ENCODE measurements around the gene ZNF772. TPM values are rescaled to one million over a fixed set of nuclear protein-coding genes. Genes with fewer than 3 reads are reported as not detected.
"Not testable (repeated sequence)": the region's sequence is repeated elsewhere in the genome, so short reads cannot be mapped to it uniquely, and the experiment has no call there.

ZNF772 gene
- 2.8 TPM for polyA plus RNA-seq (2012; ENCODE audit: missing spikeins)

- no peak for TF ChIP-seq POLR2A (IDR thresholded peaks at IDR 0.05; ENCODE audit: low read depth, low read length)
- no peak for TF ChIP-seq TAF1 (IDR thresholded peaks at IDR 0.05; ENCODE audit: borderline replicate concordance, low read depth, low read length)
- TF ChIP-seq POLR2AphosphoS5 (IDR thresholded peaks at IDR 0.05; ENCODE audit: low read depth, low read length): no peak
Measured at GRCh38 chr19:57477191-57478008, at the start of gene ZNF772. Gene ZNF772 (minus strand): TSS chr19:57477566. CDS start chr19:57477309, 257 bp downstream.

GRCh38 chr19:57518021-57518420, 40.7 kb upstream of the ZNF772 start:
- FAIRE-seq; DNase-seq (ENCODE audit: insufficient read length): not testable (repeated sequence)

More at GRCh38 chr19:57477191-57478008, at the start of gene ZNF772:
- DNase-seq (ENCODE audit: insufficient read length) (peak; percentile 65), FAIRE-seq (peak; percentile 98)

- TF ChIP-seq TAF1 (IDR thresholded peaks at IDR 0.05; ENCODE audit: borderline replicate concordance, low read depth, low read length): no peak
- no peak for TF ChIP-seq POLR2A (IDR thresholded peaks at IDR 0.05; ENCODE audit: low read depth, low read length)
- no peak for TF ChIP-seq POLR2AphosphoS5 (IDR thresholded peaks at IDR 0.05; ENCODE audit: low read depth, low read length)
- FAIRE-seq: no peak
Measured at GRCh38 chr19:57515255-57515654, 37.9 kb upstream of the ZNF772 start.

GRCh38 chr19:57512845-57513244, 35.5 kb upstream of the ZNF772 start:
- DNase-seq (ENCODE audit: insufficient read length) (no peak), FAIRE-seq (no peak)
- TF ChIP-seq TAF1 (IDR thresholded peaks at IDR 0.05; ENCODE audit: borderline replicate concordance, low read depth, low read length) (no peak), POLR2A (IDR thresholded peaks at IDR 0.05; ENCODE audit: low read depth, low read length) (no peak), POLR2AphosphoS5 (IDR thresholded peaks at IDR 0.05; ENCODE audit: low read depth, low read length) (no peak)

More at GRCh38 chr19:57515255-57515654, 37.9 kb upstream of the ZNF772 start:
- DNase-seq (ENCODE audit: insufficient read length): no peak

- TF ChIP-seq POLR2AphosphoS5 (IDR thresholded peaks at IDR 0.05; ENCODE audit: low read depth, low read length) (no peak), POLR2A (IDR thresholded peaks at IDR 0.05; ENCODE audit: low read depth, low read length) (no peak), TAF1 (IDR thresholded peaks at IDR 0.05; ENCODE audit: borderline replicate concordance, low read depth, low read length) (no peak)
- no peak for FAIRE-seq
- no peak for DNase-seq (ENCODE audit: insufficient read length)
Measured at GRCh38 chr19:57511484-57511883, 34.1 kb upstream of the ZNF772 start.

GRCh38 chr19:57506163-57506562, 28.8 kb upstream of the ZNF772 start:
- FAIRE-seq: no peak
- TF ChIP-seq POLR2AphosphoS5 (IDR thresholded peaks at IDR 0.05; ENCODE audit: low read depth, low read length) (no peak), TAF1 (IDR thresholded peaks at IDR 0.05; ENCODE audit: borderline replicate concordance, low read depth, low read length) (no peak), POLR2A (IDR thresholded peaks at IDR 0.05; ENCODE audit: low read depth, low read length) (no peak)
- no peak for DNase-seq (ENCODE audit: insufficient read length)

- not testable (repeated sequence) for DNase-seq (ENCODE audit: insufficient read length); FAIRE-seq
Measured at GRCh38 chr19:57500400-57500799, 23.0 kb upstream of the ZNF772 start.

- peak; percentile 79 for DNase-seq (ENCODE audit: insufficient read length)
- peak; percentile 84 for TF ChIP-seq POLR2AphosphoS5 (IDR thresholded peaks at IDR 0.05; ENCODE audit: low read depth, low read length)
- peak; percentile 92 for TF ChIP-seq POLR2A (IDR thresholded peaks at IDR 0.05; ENCODE audit: low read depth, low read length)
- TF ChIP-seq TAF1 (IDR thresholded peaks at IDR 0.05; ENCODE audit: borderline replicate concordance, low read depth, low read length): peak; percentile 51; the same call in 1 of the 2 replicates
- FAIRE-seq: peak; percentile 98
Measured at GRCh38 chr19:57499680-57500395, 22.5 kb upstream of the ZNF772 start, which contains the start of gene ZNF773. Gene ZNF773 (plus strand): TSS chr19:57499938. CDS start chr19:57500081, 143 bp downstream.

- not testable (repeated sequence) for FAIRE-seq; DNase-seq (ENCODE audit: insufficient read length)
Measured at GRCh38 chr19:57499332-57499679, 21.9 kb upstream of the ZNF772 start.

GRCh38 chr19:57488299-57488644, 10.9 kb upstream of the ZNF772 start:
- not testable (repeated sequence) for DNase-seq (ENCODE audit: insufficient read length); FAIRE-seq

- TF ChIP-seq POLR2AphosphoS5 (IDR thresholded peaks at IDR 0.05; ENCODE audit: low read depth, low read length) (peak; percentile 67; the same call in 1 of the 2 replicates), POLR2A (IDR thresholded peaks at IDR 0.05; ENCODE audit: low read depth, low read length) (peak; percentile 72; the same call in 1 of the 2 replicates), TAF1 (IDR thresholded peaks at IDR 0.05; ENCODE audit: borderline replicate concordance, low read depth, low read length) (peak; percentile 31; the same call in 1 of the 2 replicates)
- peak; percentile 75 for DNase-seq (ENCODE audit: insufficient read length)
- peak; percentile 92 for FAIRE-seq
Measured at GRCh38 chr19:57487477-57488298, 10.3 kb upstream of the ZNF772 start, which contains the start of gene ZNF419. Gene ZNF419 (plus strand): TSS chr19:57487750. CDS start chr19:57487951, 201 bp downstream.

Data from GM12892 (cell line).